Breast epithelium (tissue), 4 donors: ENCODE measurements around the gene NCBP3. TPM values are rescaled to one million over a fixed set of nuclear protein-coding genes. Genes with fewer than 3 reads are reported as not detected.

ENCODE experiments used
- DNase-seq, 2 donors: peaks; one replicate each; pipeline ENCODE4 v3.0.0-alpha.2; 2019; ENCODE audit warnings: low spot score in 2 of 2
- H3K27ac ChIP-seq, 2 donors: fragments of 200-600 bp; sonication (generic) in 1 of 2; one replicate each; pipeline ENCODE4 v1.5.1; 2016 to 2019; ENCODE audit warnings: mild to moderate bottlenecking in 1 of 2
- H3K27me3 ChIP-seq, 2 donors: fragments of 200-600 bp; sonication (generic) in 1 of 2; one replicate each; pipeline versions ENCODE4 v1.5.1 to v1.6.0; 2017 to 2019; ENCODE audit warnings: control low read depth in 1 of 2, mild to moderate bottlenecking in 1 of 2
- H3K36me3 ChIP-seq: fragments of 200-600 bp; one replicate; pipeline ENCODE4 v1.5.1; 2019
- H3K4me1 ChIP-seq, 2 donors: fragments of 200-600 bp; sonication (generic); one replicate each; pipeline ENCODE4 v1.5.1; 2016 to 2019; ENCODE audit warnings: control low read depth in 1 of 2
- H3K4me3 ChIP-seq, 3 donors: fragments of 200-600 bp; sonication (generic); 1 replicate in 2 of 3; 2 replicates in 1 of 3; pipeline ENCODE4 v1.5.1; 2016 to 2019; ENCODE audit warnings: mild to moderate bottlenecking in 3 of 3, moderate library complexity in 2 of 3
- H3K9me3 ChIP-seq, 2 donors: fragments of 200-600 bp; sonication (generic) in 1 of 2; one replicate each; pipeline ENCODE4 v1.5.1; 2016 to 2019; ENCODE audit warnings: control low read depth in 1 of 2
- POLR2A ChIP-seq: fragments of 450-650 bp; IDR thresholded peaks from one replicate; pipeline ENCODE4 v1.6.1; 2016; ENCODE audit warnings: antibody characterized with exemption, mild to moderate bottlenecking, moderate library complexity
- POLR2AphosphoS5 ChIP-seq, 3 donors: sonication (generic); formaldehyde crosslinking; IDR thresholded peaks; one replicate each; pipeline ENCODE4 v1.6.1; 2017; ENCODE audit warnings: antibody characterized with exemption in 3 of 3
- intact Hi-C: fragments of 100-400 bp; cut with DNase I; formaldehyde crosslinking; loops from one replicate; pipeline ENCODE4 v1.15.1; 2023; ENCODE audit warnings: low total_unique reads
- total RNA-seq, 3 donors: library from RNA; depleted of rRNA; stranded (reverse); fragments of >200 nt; gene quantifications; one replicate each; pipeline ENCODE4 v1.1.0, GENCODE V29; 2016
- TF ChIP-seq, protein P1 (sequence below), 3 donors: fragments of 450-650 bp; IDR thresholded peaks; one replicate each; pipeline ENCODE4 v1.5.1; 2016 to 2017; ENCODE audit warnings: antibody characterized with exemption in 3 of 3, mild to moderate bottlenecking in 3 of 3, moderate library complexity in 3 of 3

Gene NCBP3
- total RNA-seq, 3 donors from 2014 or later = 21.6 to 34.1 (median 25.9) TPM

DNA sequence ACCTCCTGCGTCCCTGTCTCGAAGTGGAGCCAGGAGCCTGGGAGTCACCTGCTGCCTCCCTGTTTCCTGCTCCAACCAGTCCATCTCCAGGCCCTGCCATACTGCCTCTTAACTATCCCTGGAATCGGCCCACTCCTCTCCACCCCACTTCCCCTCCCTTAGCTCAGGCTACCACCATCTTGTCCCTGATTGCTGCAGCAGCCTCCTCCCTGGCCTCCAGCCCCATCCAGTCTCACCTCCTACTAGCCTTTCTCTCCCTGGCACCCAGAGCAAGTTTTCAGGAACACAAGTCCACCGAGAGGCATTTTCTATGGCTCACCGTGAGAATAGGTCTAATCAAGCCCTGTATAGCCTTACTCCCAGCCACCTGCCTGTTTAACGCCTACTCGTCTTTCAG, 47.7 kb upstream of the NCBP3 start:
- Histone ChIP-seq H3K9me3 (no peaks in the 10 kb centered on the region), H3K36me3 (no peaks in the 10 kb centered on the region), H3K27ac (peak overlapping the region; percentile 75 to 83), H3K4me3 (peak overlapping the region; percentile 53 to 92 (median 69)), H3K4me1 (peaks cover 14 to 26% of the 10 kb centered on the region in 2 donors), H3K27me3 (no peaks in the 10 kb centered on the region)
- no peak for TF ChIP-seq POLR2A
- no peak for TF ChIP-seq POLR2AphosphoS5 (IDR thresholded peaks at IDR 0.05)
- TF ChIP-seq, protein P1, sequence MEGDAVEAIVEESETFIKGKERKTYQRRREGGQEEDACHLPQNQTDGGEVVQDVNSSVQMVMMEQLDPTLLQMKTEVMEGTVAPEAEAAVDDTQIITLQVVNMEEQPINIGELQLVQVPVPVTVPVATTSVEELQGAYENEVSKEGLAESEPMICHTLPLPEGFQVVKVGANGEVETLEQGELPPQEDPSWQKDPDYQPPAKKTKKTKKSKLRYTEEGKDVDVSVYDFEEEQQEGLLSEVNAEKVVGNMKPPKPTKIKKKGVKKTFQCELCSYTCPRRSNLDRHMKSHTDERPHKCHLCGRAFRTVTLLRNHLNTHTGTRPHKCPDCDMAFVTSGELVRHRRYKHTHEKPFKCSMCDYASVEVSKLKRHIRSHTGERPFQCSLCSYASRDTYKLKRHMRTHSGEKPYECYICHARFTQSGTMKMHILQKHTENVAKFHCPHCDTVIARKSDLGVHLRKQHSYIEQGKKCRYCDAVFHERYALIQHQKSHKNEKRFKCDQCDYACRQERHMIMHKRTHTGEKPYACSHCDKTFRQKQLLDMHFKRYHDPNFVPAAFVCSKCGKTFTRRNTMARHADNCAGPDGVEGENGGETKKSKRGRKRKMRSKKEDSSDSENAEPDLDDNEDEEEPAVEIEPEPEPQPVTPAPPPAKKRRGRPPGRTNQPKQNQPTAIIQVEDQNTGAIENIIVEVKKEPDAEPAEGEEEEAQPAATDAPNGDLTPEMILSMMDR (IDR thresholded peaks at IDR 0.05) = no peak
- intact Hi-C loops = no loop called here
- DNase-seq = no peak

DNA sequence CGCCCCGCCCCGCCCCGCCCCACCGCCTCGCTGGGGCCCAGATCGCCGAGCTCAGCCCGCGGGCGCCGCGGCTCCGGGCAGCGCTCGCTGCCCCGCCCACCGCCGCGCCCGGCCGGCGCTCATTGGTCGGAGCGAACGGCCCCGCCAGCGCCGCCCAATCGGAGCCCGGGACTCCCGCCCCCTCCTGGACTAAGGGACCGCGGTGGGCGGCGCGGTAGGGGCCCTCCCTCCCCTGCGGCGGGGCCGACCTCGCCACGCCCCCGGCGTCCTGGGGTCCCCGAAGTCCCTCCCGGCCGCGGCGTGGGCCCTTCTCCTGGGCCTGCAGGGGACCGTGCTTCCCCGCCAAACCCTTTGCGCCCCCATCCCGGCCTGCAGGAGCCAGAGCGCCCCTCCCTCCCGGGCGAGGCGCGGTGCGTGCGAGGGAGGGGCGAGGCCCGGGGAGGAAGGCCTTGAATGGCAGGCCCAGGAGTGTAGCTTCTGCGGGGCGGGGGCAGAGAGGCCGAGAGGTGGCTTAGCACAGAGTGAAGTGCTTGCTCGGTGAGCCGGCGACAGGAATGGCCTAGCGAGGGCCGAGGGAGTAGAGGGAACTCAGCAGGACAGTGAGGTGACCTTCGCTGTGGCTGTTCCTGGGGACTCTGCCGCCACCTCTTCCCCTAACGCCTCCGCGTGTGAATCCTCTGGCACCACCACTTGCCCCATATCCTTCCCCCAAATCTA, 47.1 kb upstream of the NCBP3 start, which contains the start of gene CAMKK1:
Gene CAMKK1, minus strand, starts transcription at position 51 of the 717 bp plus-strand sequence. CDS start 7,366 bp downstream, outside the sequence.
- H3K36me3 ChIP-seq = no peaks in the 10 kb centered on the region
- H3K4me3 ChIP-seq = peak within 1 kb of the TSS; percentile 53 to 92 (median 69)
- peak within 1 kb of the TSS; percentile 75 to 83 for H3K27ac ChIP-seq
- no peaks in the 10 kb centered on the region for H3K9me3 ChIP-seq
- intact Hi-C loops = no loop called here
- DNase-seq = peak; percentile 67 to 77
- no peaks in the 10 kb centered on the region for H3K27me3 ChIP-seq
- H3K4me1 ChIP-seq = peaks cover 17 to 26% of the 10 kb centered on the region in 2 donors
- TF ChIP-seq, protein P1 (IDR thresholded peaks at IDR 0.05) = no peak
- TF ChIP-seq POLR2A (no peak), POLR2AphosphoS5 (IDR thresholded peaks at IDR 0.05) (peak in 1 of 3 donors; percentile 22)

DNA sequence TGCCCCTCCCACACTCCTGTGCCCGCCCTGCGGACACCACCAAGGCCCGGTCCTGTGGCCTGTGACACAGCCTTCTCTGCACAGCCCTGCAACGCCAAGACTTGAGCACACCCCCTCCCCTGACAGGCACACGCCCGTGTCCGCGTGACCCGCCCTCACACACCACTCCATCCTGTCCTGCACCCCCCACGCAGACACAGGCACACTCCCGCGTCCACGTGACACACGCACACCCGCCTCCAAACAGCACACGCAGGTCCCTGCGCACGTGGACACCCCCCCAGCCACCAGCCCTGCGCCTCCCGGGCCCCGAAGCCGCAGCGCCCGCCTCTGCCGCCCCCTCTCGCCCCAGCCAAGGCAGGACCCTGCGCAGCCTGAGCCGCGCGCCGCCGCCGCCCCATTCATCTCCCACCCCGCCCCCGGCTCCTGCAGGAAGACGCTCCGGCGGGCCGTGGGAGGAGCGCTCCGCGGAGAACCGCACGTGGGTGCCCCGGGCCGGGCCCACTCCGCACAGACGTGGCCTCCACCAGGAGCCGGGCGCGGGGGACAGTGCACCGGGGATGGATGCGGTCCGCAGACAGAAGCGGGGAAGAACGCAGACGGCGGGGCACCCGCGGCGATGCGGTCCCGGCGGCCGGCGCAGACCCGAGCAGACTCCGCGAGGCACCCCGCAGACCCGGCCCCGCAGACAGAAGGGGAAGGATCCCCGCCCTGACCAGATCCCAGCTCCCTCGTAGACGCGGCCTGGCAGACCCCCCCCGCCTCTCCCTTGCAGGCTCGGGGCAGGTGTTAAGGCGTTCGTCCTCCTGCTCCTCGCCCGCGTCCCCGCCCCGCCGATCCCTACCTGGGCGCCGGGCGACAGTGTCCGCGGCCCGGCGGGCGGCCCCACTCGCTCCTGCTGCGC, 46.3 kb upstream of the NCBP3 start:
- Histone ChIP-seq H3K36me3 (no peaks in the 10 kb centered on the region), H3K4me3 (peak overlapping the region; percentile 53 to 92 (median 69)), H3K4me1 (peaks cover 23 to 26% of the 10 kb centered on the region in 2 donors), H3K9me3 (no peaks in the 10 kb centered on the region), H3K27ac (peak overlapping the region; percentile 55 to 83), H3K27me3 (no peaks in the 10 kb centered on the region)
- DNase-seq = peak; percentile 65 to 71
- TF ChIP-seq POLR2A (no peak), POLR2AphosphoS5 (IDR thresholded peaks at IDR 0.05) (no peak)
- TF ChIP-seq, protein P1 (IDR thresholded peaks at IDR 0.05) = no peak
- intact Hi-C loops = no loop called here

DNA sequence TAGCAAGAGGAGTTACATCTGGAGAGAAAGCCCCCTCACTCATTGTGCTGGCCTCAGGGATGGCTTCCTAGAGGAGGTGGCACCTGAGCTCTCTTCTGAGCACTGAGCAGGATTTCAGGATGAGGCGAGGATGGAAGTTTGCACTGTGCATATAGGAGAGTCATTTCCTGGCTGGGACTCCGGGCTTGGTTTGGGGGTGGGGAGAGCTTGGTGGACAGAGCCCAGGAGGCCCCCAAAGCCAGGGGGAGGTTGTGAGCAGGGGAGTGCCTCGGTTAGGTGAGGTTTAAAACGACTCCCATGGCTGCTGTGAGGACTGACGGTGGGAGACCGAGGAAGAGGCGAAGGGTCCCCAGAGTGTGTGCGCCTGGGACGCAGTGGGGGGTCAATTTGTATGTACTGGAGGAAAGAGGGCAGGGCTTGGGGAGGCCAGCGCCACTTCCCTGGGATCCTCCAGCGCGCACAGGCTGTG, 45.6 kb upstream of the NCBP3 start:
- DNase-seq = no peak
- intact Hi-C loops = no loop called here
- Histone ChIP-seq H3K4me3 (peak overlapping the region; percentile 53 to 92 (median 69)), H3K9me3 (no peaks in the 10 kb centered on the region), H3K4me1 (peaks cover 26 to 27% of the 10 kb centered on the region in 2 donors), H3K27me3 (no peaks in the 10 kb centered on the region), H3K36me3 (no peaks in the 10 kb centered on the region), H3K27ac (peak overlapping the region; percentile 55 to 83)
- TF ChIP-seq, protein P1 (IDR thresholded peaks at IDR 0.05) = no peak
- TF ChIP-seq POLR2AphosphoS5 (IDR thresholded peaks at IDR 0.05) (no peak), POLR2A (no peak)
